HEK293 (cell line): ENCODE results near the gene ZIC4.

ENCODE experiments used
- CTCF ChIP-seq: fragments of 450-650 bp; formaldehyde crosslinking; IDR thresholded peaks from 2 replicates; pipeline ENCODE4 v1.5.1; 2016; ENCODE audit warnings: missing biosample characterization, missing genetic modification characterization
- PATZ1 ChIP-seq: fragments of 450-650 bp; formaldehyde crosslinking; IDR thresholded peaks from 2 replicates; pipeline ENCODE4 v1.5.1; 2016; ENCODE audit warnings: missing biosample characterization, missing genetic modification characterization
- PRDM1 ChIP-seq: fragments of 450-650 bp; formaldehyde crosslinking; IDR thresholded peaks from 2 replicates; pipeline ENCODE4; 2016; ENCODE audit warnings: missing biosample characterization, missing genetic modification characterization
- RBAK ChIP-seq: fragments of 450-650 bp; formaldehyde crosslinking; IDR thresholded peaks from 2 replicates; pipeline ENCODE4 v1.5.1; 2016; ENCODE audit warnings: missing biosample characterization, missing genetic modification characterization
- REST ChIP-seq: fragments of 450-650 bp; formaldehyde crosslinking; IDR thresholded peaks from 2 replicates; pipeline ENCODE4 v1.5.1; 2016; ENCODE audit warnings: missing biosample characterization, missing genetic modification characterization
- TCF7L2 ChIP-seq: IDR thresholded peaks from 2 replicates; pipeline ENCODE4 v1.6.1; 2011; ENCODE audit warnings: low read depth, mild to moderate bottlenecking, inconsistent platforms, low read length, moderate library complexity, borderline replicate concordance
- ZNF155 ChIP-seq: fragments of 450-650 bp; formaldehyde crosslinking; IDR thresholded peaks from 2 replicates; pipeline ENCODE4 v1.5.1; 2016; ENCODE audit warnings: missing biosample characterization, missing genetic modification characterization
- ZNF18 ChIP-seq: fragments of 450-650 bp; formaldehyde crosslinking; IDR thresholded peaks from 2 replicates; pipeline ENCODE4 v1.5.1; 2016; ENCODE audit warnings: missing biosample characterization, missing genetic modification characterization
- ZNF639 ChIP-seq: fragments of 450-650 bp; formaldehyde crosslinking; IDR thresholded peaks from 2 replicates; pipeline ENCODE4 v1.5.1; 2016; ENCODE audit warnings: missing biosample characterization, missing genetic modification characterization
- ZNF701 ChIP-seq: fragments of 450-650 bp; formaldehyde crosslinking; IDR thresholded peaks from 2 replicates; pipeline ENCODE4 v1.5.1; 2016; ENCODE audit warnings: missing biosample characterization, missing genetic modification characterization
- ZNF707 ChIP-seq: fragments of 450-650 bp; formaldehyde crosslinking; IDR thresholded peaks from 2 replicates; pipeline ENCODE4 v1.5.1; 2016; ENCODE audit warnings: missing biosample characterization, missing genetic modification characterization
- ZNF777 ChIP-seq: fragments of 450-650 bp; formaldehyde crosslinking; IDR thresholded peaks from 2 replicates; pipeline ENCODE4 v1.5.1; 2017; ENCODE audit warnings: missing biosample characterization, missing genetic modification characterization, borderline replicate concordance
- ZNF785 ChIP-seq: fragments of 450-650 bp; formaldehyde crosslinking; IDR thresholded peaks from 2 replicates; pipeline ENCODE4 v1.5.1; 2016; ENCODE audit warnings: missing biosample characterization, missing genetic modification characterization

GRCh38 chr3:147418371-147418781 lies 12.0 kb upstream of the ZIC4 start:
- TF ChIP-seq PRDM1 (no peak), ZNF639 (tag by site-specific recombination) (no peak), ZNF155 (tag by site-specific recombination) (no peak), TCF7L2 (no peak), ZNF777 (no peak), CTCF (no peak), ZNF785 (no peak), ZNF707 (tag by site-specific recombination) (no peak), ZNF701 (tag by site-specific recombination) (no peak), ZNF18 (no peak), RBAK (tag by site-specific recombination) (no peak), PATZ1 (tag by site-specific recombination) (no peak), REST (tag by site-specific recombination) (no peak)
